Endothelial cell of umbilical vein (primary cell): Measurements from ENCODE around the gene TNPO2. TPM values are rescaled to one million over a fixed set of nuclear protein-coding genes. Genes with fewer than 3 reads are reported as not detected.

Source experiments
- BruUV-seq: library from RNA; stranded (reverse); fragments of 400-500 nt; replicated peaks from 2 replicates; lab custom pipeline; 2021; lab: Mats Ljungman, UMichigan
- CTCF ChIA-PET: fragments of 300-600, 350-600 bp; sonication (Branson Sonifier 250); formaldehyde crosslinking; loops from one replicate; lab custom pipeline; 2021; ENCODE audit warnings: antibody characterized with exemption, inconsistent platforms; lab: Charles Lee
- POLR2A ChIA-PET: fragments of 300-600, 350-600 bp; sonication (Branson Sonifier 250); formaldehyde crosslinking; loops from one replicate; lab custom pipeline; 2021; ENCODE audit warnings: antibody characterized with exemption, inconsistent platforms; lab: Charles Lee
- DNase-seq: peaks from one replicate; pipeline ENCODE4 v3.0.0-alpha.2; 2011; ENCODE audit warnings: low read depth, low spot score
- FAIRE-seq: peaks from 2 replicates; lab custom pipeline; 2011; peaks lifted over from hg19 to GRCh38; lab: Jason Lieb, UNC
- H2AFZ ChIP-seq: 2 replicates; pipeline ENCODE4 v1.6.0; 2012; ENCODE audit warnings: low read depth, low read length, control low read depth, inconsistent platforms
- H3K27ac ChIP-seq: 2 replicates; pipeline ENCODE4 v1.5.1; 2011; ENCODE audit warnings: low read depth, mild to moderate bottlenecking, control low read depth, low read length, moderate library complexity; ENCODE audit not compliant: insufficient read depth
- H3K27me3 ChIP-seq, 2 experiments: 2 replicates each; pipeline versions ENCODE4 v1.6.0 to v1.6.1; 2011; ENCODE audit warnings: low read length in 2 of 2, mixed read lengths in 1 of 2; ENCODE audit not compliant: control insufficient read depth in 2 of 2, insufficient read depth in 2 of 2
- H3K36me3 ChIP-seq, 2 experiments: 2 replicates in 1 of 2; 3 replicates in 1 of 2; pipeline ENCODE4 v1.5.1; 2011; ENCODE audit warnings: low read length in 2 of 2, mild to moderate bottlenecking in 1 of 2, moderate library complexity in 1 of 2; ENCODE audit not compliant: control insufficient read depth in 2 of 2, insufficient read depth in 2 of 2; ENCODE audit errors: extremely low read depth in 1 of 2
- H3K4me1 ChIP-seq: 3 replicates; pipeline ENCODE4 v1.5.1; 2011; ENCODE audit warnings: mild to moderate bottlenecking, low read length; ENCODE audit not compliant: control insufficient read depth, insufficient read depth; ENCODE audit errors: extremely low read depth
- H3K4me2 ChIP-seq: 2 replicates; pipeline ENCODE4 v1.6.1; 2011; ENCODE audit warnings: low read length, control low read depth, mixed read lengths; ENCODE audit not compliant: insufficient read depth
- H3K4me3 ChIP-seq, 3 experiments: fragments of 200-600 bp in 1 of 3; sonication (generic), shearing (Covaris generic) in 1 of 3; replicated peaks in 1 of 3; 2 replicates each; pipeline ENCODE4 v1.5.1; 2011 to 2016; ENCODE audit warnings: control low read depth in 3 of 3, low read length in 3 of 3, mild to moderate bottlenecking in 2 of 3, inconsistent platforms in 1 of 3, low read depth in 1 of 3, moderate library complexity in 1 of 3; ENCODE audit not compliant: insufficient read depth in 1 of 3
- H3K79me2 ChIP-seq: 2 replicates; pipeline ENCODE4 v1.6.0; 2012; ENCODE audit warnings: low read length, inconsistent platforms; ENCODE audit not compliant: control insufficient read depth, insufficient read depth
- H3K9ac ChIP-seq: replicated peaks from 2 replicates; pipeline ENCODE3; 2011; ENCODE audit warnings: low read length, control low read depth; ENCODE audit not compliant: insufficient read depth; ENCODE audit errors: extremely low read depth
- H3K9me1 ChIP-seq: replicated peaks from 3 replicates; pipeline ENCODE4 v1.6.0; 2011; ENCODE audit warnings: mild to moderate bottlenecking, low read length; ENCODE audit not compliant: control insufficient read depth, insufficient read depth; ENCODE audit errors: extremely low read depth
- H3K9me3 ChIP-seq: replicated peaks from 2 replicates; pipeline ENCODE4 v1.5.1; 2012; ENCODE audit warnings: low read length, inconsistent platforms; ENCODE audit not compliant: control insufficient read depth, insufficient read depth
- H4K20me1 ChIP-seq: replicated peaks from 2 replicates; pipeline ENCODE3; 2011; ENCODE audit warnings: mild to moderate bottlenecking, low read length; ENCODE audit not compliant: control insufficient read depth, insufficient read depth; ENCODE audit errors: extremely low read depth
- EZH2 ChIP-seq: IDR thresholded peaks from 2 replicates; pipeline ENCODE4 v1.6.1; 2012; ENCODE audit warnings: borderline replicate concordance, low read depth, mild to moderate bottlenecking, moderate library complexity, low read length, inconsistent platforms; ENCODE audit not compliant: severe bottlenecking
- FOS ChIP-seq: IDR thresholded peaks from 2 replicates; pipeline ENCODE4 v1.6.1; 2011; ENCODE audit warnings: mild to moderate bottlenecking, low read length, moderate library complexity, borderline replicate concordance; ENCODE audit not compliant: insufficient read depth
- GATA2 ChIP-seq: IDR thresholded peaks from 2 replicates; pipeline ENCODE4 v1.7.0; 2011; ENCODE audit warnings: low read depth, mild to moderate bottlenecking, moderate library complexity, mixed read lengths, low read length; ENCODE audit not compliant: insufficient read length, insufficient read depth
- JUN ChIP-seq: IDR thresholded peaks from 2 replicates; pipeline ENCODE4 v1.6.1; 2011; ENCODE audit warnings: borderline replicate concordance, low read depth; ENCODE audit not compliant: insufficient read length, insufficient read depth
- MYC ChIP-seq: IDR thresholded peaks from one replicate; pipeline ENCODE4 v1.6.1; 2011; ENCODE audit warnings: mild to moderate bottlenecking, low read depth, low read length
- POLR2A ChIP-seq: IDR thresholded peaks from 2 replicates; pipeline ENCODE4 v1.6.1; 2012; ENCODE audit warnings: low read depth, mild to moderate bottlenecking, control low read depth, low read length
- POLR2AphosphoS5 ChIP-seq: IDR thresholded peaks from 2 replicates; pipeline ENCODE4 v1.6.1; 2012; ENCODE audit warnings: low read depth, mild to moderate bottlenecking, control low read depth, low read length, moderate library complexity; ENCODE audit not compliant: insufficient read depth
- dilution Hi-C: fragments of 300-500 bp; cut with MboI; formaldehyde crosslinking; loops from one replicate; pipeline ENCODE4 v1.15.0; 2019; ENCODE audit warnings: low sequenced_read_pairs; ENCODE audit not compliant: extremely low pct_ligation_motif_present
- intact Hi-C: fragments of 100-400 bp; cut with micrococcal nuclease; formaldehyde crosslinking; loops from one replicate; pipeline ENCODE4 v1.10.0; 2022
- polyA plus RNA-seq, 4 experiments: library from polyadenylated mRNA; depleted of rRNA in 3 of 4; stranded (reverse) in 3 of 4; unstranded in 1 of 4; fragments of >200 nt; gene quantifications; 2 replicates each; pipeline versions ENCODE4 v1.2.1 to v1.2.3, GENCODE V29; 2011 to 2012; ENCODE audit warnings: missing spikeins in 1 of 4
- total RNA-seq: library from RNA; stranded (reverse); gene quantifications from 2 replicates; pipeline ENCODE4 v1.2.3, GENCODE V29; 2021
- TF ChIP-seq, protein P1 (sequence below): IDR thresholded peaks from 2 replicates; pipeline ENCODE4 v1.6.1; 2011; ENCODE audit not compliant: insufficient read depth, insufficient read length
- TF ChIP-seq, protein P2 (sequence below), 2 donors: IDR thresholded peaks; 1 replicate in 1 of 2; 2 replicates in 1 of 2; pipeline ENCODE4 v1.5.1; 2011; ENCODE audit warnings: low read length in 2 of 2, mild to moderate bottlenecking in 2 of 2, moderate library complexity in 2 of 2, control low read depth in 1 of 2, inconsistent platforms in 1 of 2, low read depth in 1 of 2; ENCODE audit not compliant: insufficient read depth in 1 of 2; ENCODE audit errors: extremely low read depth in 1 of 2

TNPO2 gene
- total and polyA plus RNA-seq, 2 donors (not counting 3 experiments of a cell fraction or from before 2014, with no cell fraction given), result 94.5 to 98.8 TPM

DNA sequence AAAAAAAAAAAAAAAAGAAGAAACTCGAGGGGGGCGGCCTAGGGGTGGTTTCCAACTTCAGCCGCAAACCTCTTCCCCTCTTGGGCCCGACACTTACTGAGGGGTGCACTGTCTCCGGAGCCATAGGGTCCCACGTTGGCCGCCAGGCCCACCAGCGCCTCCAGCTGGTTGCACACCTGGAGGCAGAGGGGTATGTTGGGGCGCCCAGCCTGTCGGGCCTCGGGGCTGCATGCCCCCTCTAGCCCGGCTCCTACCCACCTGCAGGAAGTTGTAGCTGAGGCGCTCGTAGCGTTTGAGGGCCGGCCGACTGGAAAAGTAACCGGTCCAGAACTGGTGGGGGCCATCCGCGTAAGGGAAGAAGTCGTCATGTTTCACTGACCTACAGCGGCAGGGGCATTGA, 65.8 kb downstream of the TNPO2 start:
- H3K9ac ChIP-seq, result no peak overlapping the region
- H3K79me2 ChIP-seq, result no peaks in the 10 kb centered on the region
- no peak overlapping the region for H3K4me2 ChIP-seq
- no peak overlapping the region for H2AFZ ChIP-seq
- no peak overlapping the region for H3K4me3 ChIP-seq
- POLR2A ChIA-PET, result no interaction called here
- H3K9me3 ChIP-seq, result no peaks in the 10 kb centered on the region
- BruUV-seq, result no TSS peak
- FAIRE-seq (no peak), DNase-seq (no peak)
- dilution Hi-C loops (no loop called here), intact Hi-C loops (no loop called here)
- CTCF ChIA-PET, result interaction anchor here (2.1 kb wide), 1 partner anchor 18 kb away, joined by 8 read pairs; no protein-coding TSS in a partner anchor
- H3K27ac ChIP-seq, result no peak overlapping the region
- H3K4me1 ChIP-seq, result no peaks in the 10 kb centered on the region
- H3K27me3 ChIP-seq, result no peaks in the 10 kb centered on the region
- TF ChIP-seq JUN (no peak), FOS (no peak), POLR2A (no peak), EZH2 (no peak), MYC (no peak), GATA2 (no peak), POLR2AphosphoS5 (no peak)
- TF ChIP-seq, protein P1, sequence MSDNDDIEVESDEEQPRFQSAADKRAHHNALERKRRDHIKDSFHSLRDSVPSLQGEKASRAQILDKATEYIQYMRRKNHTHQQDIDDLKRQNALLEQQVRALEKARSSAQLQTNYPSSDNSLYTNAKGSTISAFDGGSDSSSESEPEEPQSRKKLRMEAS, result no peak
- TF ChIP-seq, protein P2, sequence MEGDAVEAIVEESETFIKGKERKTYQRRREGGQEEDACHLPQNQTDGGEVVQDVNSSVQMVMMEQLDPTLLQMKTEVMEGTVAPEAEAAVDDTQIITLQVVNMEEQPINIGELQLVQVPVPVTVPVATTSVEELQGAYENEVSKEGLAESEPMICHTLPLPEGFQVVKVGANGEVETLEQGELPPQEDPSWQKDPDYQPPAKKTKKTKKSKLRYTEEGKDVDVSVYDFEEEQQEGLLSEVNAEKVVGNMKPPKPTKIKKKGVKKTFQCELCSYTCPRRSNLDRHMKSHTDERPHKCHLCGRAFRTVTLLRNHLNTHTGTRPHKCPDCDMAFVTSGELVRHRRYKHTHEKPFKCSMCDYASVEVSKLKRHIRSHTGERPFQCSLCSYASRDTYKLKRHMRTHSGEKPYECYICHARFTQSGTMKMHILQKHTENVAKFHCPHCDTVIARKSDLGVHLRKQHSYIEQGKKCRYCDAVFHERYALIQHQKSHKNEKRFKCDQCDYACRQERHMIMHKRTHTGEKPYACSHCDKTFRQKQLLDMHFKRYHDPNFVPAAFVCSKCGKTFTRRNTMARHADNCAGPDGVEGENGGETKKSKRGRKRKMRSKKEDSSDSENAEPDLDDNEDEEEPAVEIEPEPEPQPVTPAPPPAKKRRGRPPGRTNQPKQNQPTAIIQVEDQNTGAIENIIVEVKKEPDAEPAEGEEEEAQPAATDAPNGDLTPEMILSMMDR (IDR thresholded peaks at IDR 0.05; ENCODE audit: extremely low read depth in 1 of 2, insufficient read depth in 1 of 2, low read depth in 1 of 2, low read length in 2 of 2), result no peak
- no peaks in the 10 kb centered on the region for H4K20me1 ChIP-seq
- H3K36me3 ChIP-seq, result peaks cover 0 to 1% of the 10 kb centered on the region in 2 experiments
- no peaks in the 10 kb centered on the region for H3K9me1 ChIP-seq
